Hepatic stellate cell (primary cell): ENCODE measurements around the gene EGF.

ENCODE experiments used
- DNase-seq: peaks from one replicate; pipeline ENCODE4 v3.0.0; 2011; ENCODE audit warnings: low spot score

The EGF gene

GRCh38 chr4:109994415-109994827, 81.7 kb downstream of the EGF start:
- no peak for DNase-seq

GRCh38 chr4:109996526-109996925, 83.8 kb downstream of the EGF start:
- DNase-seq = no peak

- peak; percentile 29 for DNase-seq
Observed at GRCh38 chr4:109998867-109999584, 86.3 kb downstream of the EGF start.

GRCh38 chr4:109999585-109999912, 86.9 kb downstream of the EGF start:
- no peak for DNase-seq

GRCh38 chr4:110002326-110002725, 89.6 kb downstream of the EGF start:
- DNase-seq = no peak

GRCh38 chr4:110003401-110004187, 90.9 kb downstream of the EGF start:
- DNase-seq = no peak

GRCh38 chr4:110004556-110004955, 91.9 kb downstream of the EGF start:
- DNase-seq = no peak

GRCh38 chr4:110005461-110006056, 92.9 kb downstream of the EGF start:
- peak; percentile 36 for DNase-seq

- DNase-seq = no peak
Observed at GRCh38 chr4:110007217-110007616, 94.5 kb downstream of the EGF start.

GRCh38 chr4:110008540-110008939, 95.9 kb downstream of the EGF start:
- DNase-seq = no peak

GRCh38 chr4:110009550-110009949, 96.9 kb downstream of the EGF start:
- DNase-seq = no peak

- DNase-seq = no peak
Observed at GRCh38 chr4:110010797-110011196, 98.1 kb downstream of the EGF start.

- no peak for DNase-seq
Observed at GRCh38 chr4:110012917-110013316, 100.2 kb downstream of the EGF start.

GRCh38 chr4:110014233-110014632, 101.5 kb downstream of the EGF start:
- no peak for DNase-seq

- DNase-seq = no peak
Observed at GRCh38 chr4:110019153-110019552, 106.5 kb downstream of the EGF start.

GRCh38 chr4:110020139-110020538, 107.5 kb downstream of the EGF start:
- DNase-seq = no peak

GRCh38 chr4:110020646-110021443, 108.2 kb downstream of the EGF start:
- DNase-seq = no peak

GRCh38 chr4:110022457-110022856, 109.8 kb downstream of the EGF start:
- DNase-seq = no peak

- no peak for DNase-seq
Observed at GRCh38 chr4:110025056-110025455, 112.4 kb downstream of the EGF start.

GRCh38 chr4:110025718-110026117, 113.0 kb downstream of the EGF start:
- DNase-seq = no peak

GRCh38 chr4:110032603-110033002, 119.9 kb downstream of the EGF start:
- DNase-seq = no peak

GRCh38 chr4:110033355-110034025, 120.8 kb downstream of the EGF start:
- DNase-seq = no peak
